Sigmoid colon (tissue), 4 donors: ENCODE measurements around the gene NUDT3.

ENCODE experiments used
- CTCF ChIP-seq, 4 experiments: fragments of 450-650 bp in 3 of 4; fragments of 200-600 bp in 1 of 4; IDR thresholded peaks; one replicate each; pipeline ENCODE4 v1.5.1; 2016 to 2019; ENCODE audit warnings: antibody characterized with exemption in 4 of 4, mild to moderate bottlenecking in 3 of 4, moderate library complexity in 2 of 4
- POLR2A ChIP-seq, 2 donors: fragments of 450-650 bp; IDR thresholded peaks; one replicate each; pipeline ENCODE4 v1.6.1; 2016; ENCODE audit warnings: antibody characterized with exemption in 2 of 2, mild to moderate bottlenecking in 2 of 2, moderate library complexity in 2 of 2
- POLR2AphosphoS5 ChIP-seq, 4 donors: sonication (generic); formaldehyde crosslinking; IDR thresholded peaks; one replicate each; pipeline ENCODE4 v1.6.1; 2017; ENCODE audit warnings: antibody characterized with exemption in 4 of 4

GRCh38 chr6:34374508-34374907 lies 18.0 kb downstream of the NUDT3 start:
- TF ChIP-seq CTCF (IDR thresholded peaks at IDR 0.05) (no peak), POLR2A (IDR thresholded peaks at IDR 0.05) (no peak), POLR2AphosphoS5 (IDR thresholded peaks at IDR 0.05) (no peak)
